ENCODE data around the gene C2orf81. TPM values are rescaled to one million over a fixed set of nuclear protein-coding genes. Genes with fewer than 3 reads are reported as not detected.
"Not testable (repeated sequence)": the region's sequence is repeated elsewhere in the genome, so short reads cannot be mapped to it uniquely, and the experiment has no call there.

The C2orf81 gene
- total RNA-seq, 1 donor from 2014 or later = 2.4 TPM

GRCh38 chr2:74447230-74447999 is 26.0 kb upstream of the C2orf81 start:
- Mint-ChIP-seq H3K36me3 (ENCODE audit: unreplicated experiment) (no peaks in the 10 kb centered on the region), H3K4me3 (ENCODE audit: unreplicated experiment) (no peak overlapping the region), H3K27me3 (ENCODE audit: unreplicated experiment) (peaks cover 31% of the 10 kb centered on the region), H3K4me1 (ENCODE audit: unreplicated experiment) (peaks cover 12% of the 10 kb centered on the region), H3K27ac (ENCODE audit: unreplicated experiment) (no peak overlapping the region), H3K9me3 (ENCODE audit: unreplicated experiment) (no peaks in the 10 kb centered on the region)
- no peak for TF ChIP-seq CTCF (IDR thresholded peaks at IDR 0.05)
- no peak for DNase-seq (ENCODE audit: extremely low spot score, unreplicated experiment)

- Mint-ChIP-seq H3K27ac (ENCODE audit: unreplicated experiment) (no peak overlapping the region), H3K4me1 (ENCODE audit: unreplicated experiment) (peaks cover 20% of the 10 kb centered on the region), H3K27me3 (ENCODE audit: unreplicated experiment) (peaks cover 26% of the 10 kb centered on the region), H3K4me3 (ENCODE audit: unreplicated experiment) (no peak overlapping the region), H3K9me3 (ENCODE audit: unreplicated experiment) (no peaks in the 10 kb centered on the region), H3K36me3 (ENCODE audit: unreplicated experiment) (no peaks in the 10 kb centered on the region)
- no peak for DNase-seq (ENCODE audit: extremely low spot score, unreplicated experiment)
- TF ChIP-seq CTCF (IDR thresholded peaks at IDR 0.05) = no peak
These were observed 23.3 kb upstream of the C2orf81 start for GRCh38 chr2:74444498-74445318.

- not testable (repeated sequence) for H3K9me3 Mint-ChIP-seq (ENCODE audit: unreplicated experiment); DNase-seq (ENCODE audit: extremely low spot score, unreplicated experiment); H3K36me3 Mint-ChIP-seq (ENCODE audit: unreplicated experiment); H3K27ac Mint-ChIP-seq (ENCODE audit: unreplicated experiment); H3K4me3 Mint-ChIP-seq (ENCODE audit: unreplicated experiment)
- Mint-ChIP-seq H3K4me1 (ENCODE audit: unreplicated experiment) (peaks cover 40% of the 10 kb centered on the region), H3K27me3 (ENCODE audit: unreplicated experiment) (peaks cover 23% of the 10 kb centered on the region)
These were observed 21.3 kb upstream of the C2orf81 start for GRCh38 chr2:74442483-74443297.

- H3K4me3 Mint-ChIP-seq (ENCODE audit: unreplicated experiment) = peak within 1 kb of the TSS; percentile 88
- H3K9me3 Mint-ChIP-seq (ENCODE audit: unreplicated experiment) = no peaks in the 10 kb centered on the region
- H3K4me1 Mint-ChIP-seq (ENCODE audit: unreplicated experiment) = peaks cover 48% of the 10 kb centered on the region
- peak within 1 kb of the TSS; percentile 59 for H3K27ac Mint-ChIP-seq (ENCODE audit: unreplicated experiment)
- no peaks in the 10 kb centered on the region for H3K36me3 Mint-ChIP-seq (ENCODE audit: unreplicated experiment)
- peaks cover 18% of the 10 kb centered on the region for H3K27me3 Mint-ChIP-seq (ENCODE audit: unreplicated experiment)
- no peak for TF ChIP-seq CTCF (IDR thresholded peaks at IDR 0.05)
- DNase-seq (ENCODE audit: extremely low spot score, unreplicated experiment) = no peak
These were observed 20.5 kb upstream of the C2orf81 start, which contains the start of gene RTKN for GRCh38 chr2:74441690-74442482. Gene RTKN, minus strand, starts transcription at chr2:74441937. Its CDS starts 121 bp downstream, at chr2:74441816.

Data from osteocyte (in vitro differentiated cells).